Amygdala (tissue), 56 donors: ENCODE measurements around the gene PTPRN2.
"Not testable (repeated sequence)": the region's sequence is repeated elsewhere in the genome, so short reads cannot be mapped to it uniquely, and the experiment has no call there.

Source experiments
- DNase-seq, 56 donors: peaks; one replicate each; lab custom pipeline; 2025; lab: John Stamatoyannopoulos, UW

Gene PTPRN2

GRCh38 chr7:158536871-158537515, 50.6 kb downstream of the PTPRN2 start:
- no peak for DNase-seq

GRCh38 chr7:158535079-158535478, 52.5 kb downstream of the PTPRN2 start:
- no peak for DNase-seq

- DNase-seq = no peak
These were observed 53.0 kb downstream of the PTPRN2 start for GRCh38 chr7:158534598-158534997.

GRCh38 chr7:158534134-158534515, 53.5 kb downstream of the PTPRN2 start:
- DNase-seq = not testable (repeated sequence)

GRCh38 chr7:158533386-158534133, 54.1 kb downstream of the PTPRN2 start:
- no peak for DNase-seq

GRCh38 chr7:158532093-158532627, 55.5 kb downstream of the PTPRN2 start:
- no peak for DNase-seq

DNA sequence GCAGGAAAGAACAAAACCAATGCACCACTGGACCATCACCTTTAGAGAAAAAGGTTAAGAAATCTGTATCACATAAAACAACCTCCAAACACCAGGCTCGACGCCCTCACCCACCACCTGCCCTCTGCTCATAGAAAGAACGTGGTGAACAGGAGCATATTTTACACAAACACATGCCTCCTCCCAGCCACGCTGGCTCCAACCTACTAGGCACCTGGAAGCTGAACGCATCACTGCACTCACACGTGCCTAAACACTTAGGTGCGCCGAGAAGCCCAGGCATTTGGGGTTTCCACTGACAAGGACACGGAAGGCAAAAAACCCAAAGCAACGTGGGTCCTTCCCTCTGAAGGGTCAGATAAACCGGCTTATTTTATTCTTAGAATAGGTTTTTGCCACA, 56.0 kb downstream of the PTPRN2 start:
- no peak for DNase-seq

GRCh38 chr7:158530800-158531609, 56.6 kb downstream of the PTPRN2 start:
- no peak for DNase-seq

GRCh38 chr7:158529181-158530096, 58.2 kb downstream of the PTPRN2 start:
- DNase-seq = no peak

GRCh38 chr7:158527915-158528502, 59.6 kb downstream of the PTPRN2 start:
- DNase-seq = no peak

GRCh38 chr7:158527495-158527894, 60.1 kb downstream of the PTPRN2 start:
- DNase-seq = no peak

DNA sequence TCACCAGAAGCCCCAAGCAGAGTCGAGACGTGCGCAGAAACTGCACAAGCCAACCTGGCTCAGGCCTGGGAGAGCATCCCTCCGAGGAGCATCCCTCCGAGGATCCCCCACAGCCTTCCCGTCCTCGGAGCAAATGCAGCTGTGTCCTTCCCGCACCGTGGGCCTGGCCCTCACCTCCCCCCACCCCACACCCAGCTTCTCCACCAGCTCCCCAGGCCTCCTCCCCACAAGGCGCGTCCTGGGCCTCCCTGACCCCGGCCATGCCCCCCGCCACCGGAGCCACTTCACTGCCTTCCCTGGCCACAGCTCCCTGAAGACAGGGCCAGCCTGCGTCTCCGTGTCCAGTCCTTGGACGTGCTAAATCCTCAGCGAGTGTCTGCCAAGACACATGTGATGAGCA, 60.6 kb downstream of the PTPRN2 start:
- DNase-seq = no peak

GRCh38 chr7:158526531-158526930, 61.1 kb downstream of the PTPRN2 start:
- no peak for DNase-seq

DNA sequence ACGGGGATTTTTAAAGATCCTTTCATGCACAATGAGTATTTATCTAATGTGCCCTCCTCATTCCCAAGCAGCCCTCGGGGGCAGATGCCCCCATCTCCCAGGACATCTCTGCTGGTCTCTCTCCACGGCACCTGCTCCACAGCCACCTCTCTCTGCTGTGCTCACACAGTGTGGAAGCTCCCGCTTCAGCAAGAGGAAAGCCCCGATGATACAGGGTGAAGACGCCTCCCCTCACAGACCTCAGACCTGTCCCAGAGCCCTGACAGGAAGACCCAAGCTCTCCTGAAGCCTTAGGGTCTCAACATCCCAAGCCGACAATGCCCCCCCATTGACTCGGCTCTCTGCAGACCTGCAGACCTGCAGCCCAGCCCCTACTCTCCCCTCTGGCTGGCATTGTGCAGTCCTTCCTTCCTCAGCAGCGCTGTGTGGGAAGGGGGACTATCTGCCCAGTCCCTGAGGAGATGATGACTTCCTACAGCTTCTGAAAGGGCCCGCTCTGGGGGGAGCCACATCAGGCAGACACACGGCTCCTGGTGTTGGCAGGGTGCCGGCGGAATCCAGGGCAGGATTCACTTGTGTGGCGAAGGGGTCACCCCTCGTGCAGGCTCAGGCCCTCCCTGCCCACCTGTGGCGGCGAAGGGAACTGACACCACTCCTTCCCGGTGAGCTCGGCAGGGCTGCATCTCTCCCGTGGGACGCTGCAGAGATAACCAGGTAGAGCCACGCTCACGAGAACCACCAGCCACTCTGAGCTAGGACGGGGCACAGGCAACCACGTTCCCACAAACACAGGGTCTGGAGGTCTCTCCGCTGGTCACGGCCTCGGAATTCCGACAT, 61.8 kb downstream of the PTPRN2 start:
- DNase-seq = no peak

DNA sequence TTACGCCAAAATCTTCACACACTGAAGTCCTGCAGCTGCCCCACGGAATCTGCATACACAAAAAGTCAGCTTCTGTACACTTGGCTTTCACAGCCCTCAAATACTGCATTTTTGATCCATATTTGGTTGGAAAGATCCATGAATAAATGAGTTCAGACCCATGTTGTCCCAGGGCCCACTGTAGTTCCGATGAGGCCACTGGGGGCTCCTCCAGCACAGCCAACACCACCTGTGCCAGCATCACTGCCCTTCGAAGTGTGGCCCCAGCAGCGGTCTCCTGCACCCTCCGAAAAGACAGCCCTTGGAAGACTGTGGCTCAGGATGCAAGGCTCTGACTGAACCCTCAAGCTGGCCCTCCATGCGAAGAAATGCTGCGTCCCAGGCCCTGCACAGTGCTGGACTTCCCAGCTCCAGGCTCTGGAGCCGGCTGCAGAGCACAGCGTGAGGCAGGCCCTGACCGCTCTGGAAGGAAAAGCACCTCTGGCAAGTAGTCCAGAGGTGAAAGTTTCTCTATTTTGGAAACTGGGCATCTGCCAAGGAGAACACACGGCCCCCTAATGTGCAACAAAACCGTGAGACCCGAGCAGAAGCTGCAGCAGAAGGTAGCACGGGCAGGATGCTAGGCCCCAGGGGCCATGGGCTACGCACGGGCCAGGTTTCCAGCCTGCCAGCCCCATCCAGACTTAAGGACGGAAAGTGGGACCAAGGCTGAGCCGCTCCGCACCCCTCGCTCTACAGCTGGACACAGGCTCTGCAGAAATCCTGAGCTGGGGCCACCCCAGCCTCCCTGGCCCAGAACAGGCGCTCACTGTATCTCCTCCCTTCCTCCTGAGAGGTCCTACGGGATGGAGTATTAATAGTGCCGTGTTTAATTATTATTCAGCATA, 62.6 kb downstream of the PTPRN2 start:
- DNase-seq = no peak

GRCh38 chr7:158524286-158524685, 63.3 kb downstream of the PTPRN2 start:
- not testable (repeated sequence) for DNase-seq

- DNase-seq = not testable (repeated sequence)
These were observed 63.7 kb downstream of the PTPRN2 start for GRCh38 chr7:158523877-158524276.
